ENCODE measurements around the gene KIF5B. TPM values are rescaled to one million over a fixed set of nuclear protein-coding genes. Genes with fewer than 3 reads are reported as not detected.

The KIF5B gene
- polyA plus RNA-seq, 1 experiment = 84.0 TPM

- no peak for DNase-seq (ENCODE audit: low read depth, low spot score)
Measured at GRCh38 chr10:32051926-32052325, 4.3 kb downstream of the KIF5B start.

DNA sequence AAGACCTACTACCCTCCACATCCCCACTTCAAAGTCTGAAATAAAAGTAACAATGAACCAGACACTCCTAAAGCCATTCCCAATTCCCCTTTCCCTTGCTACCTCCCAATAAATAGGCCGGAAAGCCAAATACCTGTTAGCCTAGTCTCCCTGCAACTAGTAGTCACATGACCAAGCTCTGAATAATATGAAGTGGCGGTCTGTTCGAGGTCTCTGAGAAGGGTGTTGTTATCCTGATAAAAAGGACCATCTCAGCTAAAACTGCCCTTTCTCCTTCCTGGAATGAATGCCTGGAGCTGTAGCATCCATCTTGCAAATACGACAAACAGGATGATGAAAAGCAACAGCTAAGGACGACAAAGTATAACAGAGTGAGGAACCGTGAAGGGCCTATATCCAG lies 6.0 kb downstream of the KIF5B start:
- Histone ChIP-seq H3K4me3 (ENCODE audit: low read depth, low read length) (no peak overlapping the region), H3K27ac (ENCODE audit: low read depth, low read length) (no peak overlapping the region), H3K27me3 (ENCODE audit: control insufficient read depth, insufficient read depth, low read length) (no peaks in the 10 kb centered on the region), H3K9me3 (ENCODE audit: control insufficient read depth, insufficient read depth, low read length) (no peaks in the 10 kb centered on the region)
- ChIA-PET CTCF (no interaction called here), POLR2A (no interaction called here)
- TF ChIP-seq, protein P1, sequence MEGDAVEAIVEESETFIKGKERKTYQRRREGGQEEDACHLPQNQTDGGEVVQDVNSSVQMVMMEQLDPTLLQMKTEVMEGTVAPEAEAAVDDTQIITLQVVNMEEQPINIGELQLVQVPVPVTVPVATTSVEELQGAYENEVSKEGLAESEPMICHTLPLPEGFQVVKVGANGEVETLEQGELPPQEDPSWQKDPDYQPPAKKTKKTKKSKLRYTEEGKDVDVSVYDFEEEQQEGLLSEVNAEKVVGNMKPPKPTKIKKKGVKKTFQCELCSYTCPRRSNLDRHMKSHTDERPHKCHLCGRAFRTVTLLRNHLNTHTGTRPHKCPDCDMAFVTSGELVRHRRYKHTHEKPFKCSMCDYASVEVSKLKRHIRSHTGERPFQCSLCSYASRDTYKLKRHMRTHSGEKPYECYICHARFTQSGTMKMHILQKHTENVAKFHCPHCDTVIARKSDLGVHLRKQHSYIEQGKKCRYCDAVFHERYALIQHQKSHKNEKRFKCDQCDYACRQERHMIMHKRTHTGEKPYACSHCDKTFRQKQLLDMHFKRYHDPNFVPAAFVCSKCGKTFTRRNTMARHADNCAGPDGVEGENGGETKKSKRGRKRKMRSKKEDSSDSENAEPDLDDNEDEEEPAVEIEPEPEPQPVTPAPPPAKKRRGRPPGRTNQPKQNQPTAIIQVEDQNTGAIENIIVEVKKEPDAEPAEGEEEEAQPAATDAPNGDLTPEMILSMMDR (IDR thresholded peaks at IDR 0.05; ENCODE audit: low read depth, low read length) = no peak
- DNase-seq (ENCODE audit: low read depth, low spot score) = no peak

More at GRCh38 chr10:32051926-32052325, 4.3 kb downstream of the KIF5B start:
- TF ChIP-seq, protein P1 (IDR thresholded peaks at IDR 0.05; ENCODE audit: low read depth, low read length) = no peak
- Histone ChIP-seq H3K9me3 (ENCODE audit: control insufficient read depth, insufficient read depth, low read length) (peaks cover 5% of the 10 kb centered on the region; the same call in 1 of the 2 replicates), H3K4me3 (ENCODE audit: low read depth, low read length) (no peak overlapping the region; the same call in 1 of the 2 replicates), H3K27me3 (ENCODE audit: control insufficient read depth, insufficient read depth, low read length) (no peaks in the 10 kb centered on the region), H3K27ac (ENCODE audit: low read depth, low read length) (no peak overlapping the region)
- ChIA-PET POLR2A (no interaction called here), CTCF (no interaction called here)

GRCh38 chr10:32049113-32049512 lies 7.1 kb downstream of the KIF5B start:
- Histone ChIP-seq H3K9me3 (ENCODE audit: control insufficient read depth, insufficient read depth, low read length) (no peaks in the 10 kb centered on the region), H3K27me3 (ENCODE audit: control insufficient read depth, insufficient read depth, low read length) (no peaks in the 10 kb centered on the region), H3K27ac (ENCODE audit: low read depth, low read length) (no peak overlapping the region), H3K4me3 (ENCODE audit: low read depth, low read length) (no peak overlapping the region)
- TF ChIP-seq, protein P1 (IDR thresholded peaks at IDR 0.05; ENCODE audit: low read depth, low read length) = no peak
- DNase-seq (ENCODE audit: low read depth, low spot score) = no peak
- POLR2A ChIA-PET = no interaction called here
- CTCF ChIA-PET = no interaction called here

DNA sequence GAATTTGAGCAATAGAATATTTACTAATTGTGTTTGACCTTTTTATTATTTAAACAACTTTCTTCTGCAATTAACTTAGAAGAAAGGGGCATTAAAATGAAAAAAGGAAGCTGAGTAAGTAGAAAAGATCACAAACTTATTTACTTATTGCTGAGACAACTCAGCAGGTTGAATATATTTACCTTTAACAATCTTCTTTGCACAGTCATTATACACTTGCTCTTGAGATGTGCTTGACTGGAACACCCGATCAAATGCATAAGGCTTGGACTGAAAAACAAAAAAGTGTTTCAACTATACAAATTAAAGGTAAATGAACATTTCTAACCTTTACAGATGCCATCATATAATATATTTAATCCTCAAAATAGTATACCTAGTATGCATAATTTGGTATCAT lies 7.9 kb downstream of the KIF5B start:
- TF ChIP-seq, protein P1 (IDR thresholded peaks at IDR 0.05; ENCODE audit: low read depth, low read length) = no peak
- H3K9me3 ChIP-seq (ENCODE audit: control insufficient read depth, insufficient read depth, low read length) = no peaks in the 10 kb centered on the region
- ChIA-PET CTCF (no interaction called here), POLR2A (no interaction called here)
- DNase-seq (ENCODE audit: low read depth, low spot score) = no peak
- no peak overlapping the region for H3K27ac ChIP-seq (ENCODE audit: low read depth, low read length)
- no peak overlapping the region for H3K4me3 ChIP-seq (ENCODE audit: low read depth, low read length)
- no peaks in the 10 kb centered on the region for H3K27me3 ChIP-seq (ENCODE audit: control insufficient read depth, insufficient read depth, low read length)

DNA sequence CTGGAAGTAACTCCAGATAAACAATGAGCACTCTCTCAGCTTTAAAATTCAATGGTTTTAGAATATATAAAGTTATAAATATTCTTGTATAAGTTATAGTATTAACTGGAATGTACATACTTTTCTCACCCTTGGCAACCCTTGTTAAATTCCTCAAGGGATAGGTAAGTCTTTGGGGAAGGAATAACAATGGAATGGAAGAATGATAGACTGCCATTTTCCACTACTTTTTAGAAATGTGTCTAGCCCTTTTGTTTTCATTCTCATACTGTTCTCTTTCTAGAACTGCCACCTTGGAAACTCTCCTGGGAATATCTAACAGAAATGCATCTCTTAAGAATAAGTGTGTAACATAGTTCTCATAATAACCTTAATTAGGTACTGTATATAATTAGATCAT lies 8.3 kb downstream of the KIF5B start:
- ChIA-PET CTCF (no interaction called here), POLR2A (no interaction called here)
- H3K27ac ChIP-seq (ENCODE audit: low read depth, low read length) = no peak overlapping the region
- TF ChIP-seq, protein P1 (IDR thresholded peaks at IDR 0.05; ENCODE audit: low read depth, low read length) = no peak
- no peak for DNase-seq (ENCODE audit: low read depth, low spot score)
- H3K4me3 ChIP-seq (ENCODE audit: low read depth, low read length) = no peak overlapping the region
- H3K9me3 ChIP-seq (ENCODE audit: control insufficient read depth, insufficient read depth, low read length) = no peaks in the 10 kb centered on the region
- H3K27me3 ChIP-seq (ENCODE audit: control insufficient read depth, insufficient read depth, low read length) = no peaks in the 10 kb centered on the region
